Measurements from ENCODE around the gene CARMIL3.

DNA sequence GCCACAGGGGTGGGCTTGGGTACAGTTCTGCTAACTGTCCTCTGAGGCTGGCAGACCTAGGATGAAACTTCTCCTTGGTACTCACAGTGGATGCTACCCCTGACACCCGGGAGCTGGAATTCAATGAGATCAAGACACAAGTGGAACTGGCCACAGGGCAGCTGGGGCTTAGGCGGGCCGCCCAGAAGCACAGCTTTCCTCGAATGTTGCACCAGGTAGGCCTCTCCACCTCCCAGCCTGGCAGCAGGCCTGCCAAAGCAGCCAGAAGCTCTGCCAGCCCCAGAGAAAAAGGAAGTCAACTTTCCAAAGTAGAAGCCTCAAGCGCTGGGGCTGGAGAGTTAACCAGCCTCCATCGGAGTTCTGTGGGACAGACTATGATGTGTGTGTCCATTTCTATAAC, 65.4 kb downstream of the CARMIL3 start:
- TF ChIP-seq, protein P1, sequence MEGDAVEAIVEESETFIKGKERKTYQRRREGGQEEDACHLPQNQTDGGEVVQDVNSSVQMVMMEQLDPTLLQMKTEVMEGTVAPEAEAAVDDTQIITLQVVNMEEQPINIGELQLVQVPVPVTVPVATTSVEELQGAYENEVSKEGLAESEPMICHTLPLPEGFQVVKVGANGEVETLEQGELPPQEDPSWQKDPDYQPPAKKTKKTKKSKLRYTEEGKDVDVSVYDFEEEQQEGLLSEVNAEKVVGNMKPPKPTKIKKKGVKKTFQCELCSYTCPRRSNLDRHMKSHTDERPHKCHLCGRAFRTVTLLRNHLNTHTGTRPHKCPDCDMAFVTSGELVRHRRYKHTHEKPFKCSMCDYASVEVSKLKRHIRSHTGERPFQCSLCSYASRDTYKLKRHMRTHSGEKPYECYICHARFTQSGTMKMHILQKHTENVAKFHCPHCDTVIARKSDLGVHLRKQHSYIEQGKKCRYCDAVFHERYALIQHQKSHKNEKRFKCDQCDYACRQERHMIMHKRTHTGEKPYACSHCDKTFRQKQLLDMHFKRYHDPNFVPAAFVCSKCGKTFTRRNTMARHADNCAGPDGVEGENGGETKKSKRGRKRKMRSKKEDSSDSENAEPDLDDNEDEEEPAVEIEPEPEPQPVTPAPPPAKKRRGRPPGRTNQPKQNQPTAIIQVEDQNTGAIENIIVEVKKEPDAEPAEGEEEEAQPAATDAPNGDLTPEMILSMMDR (IDR thresholded peaks at IDR 0.05 in 2 of 3, conservative IDR thresholded peaks at IDR 0.05 in 1 of 3; ENCODE audit: borderline replicate concordance in 1 of 3, insufficient read depth in 1 of 3, low read depth in 2 of 3, low read length in 2 of 3): no peak
- TF ChIP-seq EZH2phosphoT487 (IDR thresholded peaks at IDR 0.05; ENCODE audit: borderline replicate concordance) (no peak), SP1 (IDR thresholded peaks at IDR 0.05; ENCODE audit: low read depth) (no peak), ZNF274 (IDR thresholded peaks at IDR 0.05; ENCODE audit: low read depth, low read length) (no peak), ELF1 (IDR thresholded peaks at IDR 0.05; ENCODE audit: borderline replicate concordance, low read depth) (no peak), POLR2A (IDR thresholded peaks at IDR 0.05; ENCODE audit: borderline replicate concordance, extremely low read depth, insufficient read depth, insufficient read length) (no peak), MAX (IDR thresholded peaks at IDR 0.05) (no peak), REST (IDR thresholded peaks at IDR 0.05; ENCODE audit: low read depth) (no peak), YY1 (IDR thresholded peaks at IDR 0.05; ENCODE audit: extremely low read depth, insufficient replicate concordance, low read depth, low read length) (no peak), POLR2AphosphoS5 (IDR thresholded peaks at IDR 0.05; ENCODE audit: low read depth, low read length) (no peak), SRF (IDR thresholded peaks at IDR 0.05; ENCODE audit: low read depth) (no peak), JUND (IDR thresholded peaks at IDR 0.05) (no peak), CEBPB (IDR thresholded peaks at IDR 0.05; ENCODE audit: low read depth) (no peak), FOSL1 (IDR thresholded peaks at IDR 0.05; ENCODE audit: low read depth) (no peak)

Measured in HCT116 (cell line).